ENCODE measurements around the gene SPATA13.

- TF ChIP-seq GATA2 (IDR thresholded peaks at IDR 0.05; ENCODE audit: low read depth, low read length) (no peak), GATA3 (IDR thresholded peaks at IDR 0.05; ENCODE audit: low read depth, low read length) (no peak)
These were observed 52.2 kb downstream of the SPATA13 start for GRCh38 chr13:24212674-24213073.

Data from SH-SY5Y (cell line).